Measurements from ENCODE around the gene TAF6L. TPM values are rescaled to one million over a fixed set of nuclear protein-coding genes. Genes with fewer than 3 reads are reported as not detected.

The TAF6L gene
- total and polyA plus RNA-seq, 2 of the 8 experiments (the other 6 are each of a cell fraction or from before 2014, with no cell fraction given): 24.8 to 31.9 TPM

DNA sequence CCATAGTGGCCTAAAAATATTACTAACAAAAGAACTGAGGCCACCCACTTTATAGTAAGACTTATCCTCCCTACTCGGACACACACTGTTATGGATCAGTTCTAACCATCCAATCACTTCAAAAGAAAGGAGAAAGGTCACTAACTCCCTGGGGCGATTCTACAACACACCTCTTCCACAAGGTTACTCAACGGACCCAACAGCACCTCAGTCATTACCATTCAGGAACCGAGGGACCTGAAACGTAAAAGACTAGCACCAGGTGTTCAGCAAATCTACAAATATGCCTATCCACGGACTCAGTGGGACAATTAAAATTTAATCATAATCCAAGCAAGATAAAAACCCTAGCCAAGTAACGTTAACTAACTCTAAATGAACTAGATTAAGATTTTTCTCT is 45.5 kb upstream of the TAF6L start:
- Histone ChIP-seq H3K27me3 (replicated peaks in 1 of 4; ENCODE audit: control insufficient read depth in 3 of 4, extremely low read depth in 1 of 4, insufficient read depth in 3 of 4, low read length in 3 of 4) (no peaks in the 10 kb centered on the region), H2AFZ (ENCODE audit: low read length) (no peak overlapping the region), H2BK20ac (ENCODE audit: low read length) (no peak overlapping the region), H3K9ac (replicated peaks in 1 of 4; ENCODE audit: extremely low read depth in 1 of 4, low read depth in 3 of 4, low read length in 3 of 4) (peak overlapping the region; percentile 84 to 92 (median 90); a peak in 6 of 7 replicates), H4K5ac (ENCODE audit: insufficient read length, low read depth, low read length) (no peak overlapping the region), H2BK12ac (ENCODE audit: low read depth, low read length) (no peak overlapping the region), H4K20me1 (replicated peaks in 1 of 2; ENCODE audit: control insufficient read depth in 1 of 2, insufficient read depth in 2 of 2, low read length in 2 of 2) (peaks cover 12 to 17% of the 10 kb centered on the region in 2 experiments), H3K18ac (ENCODE audit: extremely low read depth, low read length) (no peak overlapping the region), H3K4me3 (ENCODE audit: extremely low read depth in 1 of 4, insufficient read depth in 2 of 4, low read depth in 3 of 4, low read length in 4 of 4) (peak overlapping the region; percentile 87 to 98 (median 96)), H3K9me3 (ENCODE audit: insufficient read depth in 2 of 2, low read depth in 1 of 2, low read length in 1 of 2) (no peaks in the 10 kb centered on the region), H4K91ac (replicated peaks; ENCODE audit: insufficient read length, low read length) (no peak overlapping the region), H3K36me3 (ENCODE audit: control insufficient read depth in 2 of 4, insufficient read depth in 4 of 4, low read length in 3 of 4) (peaks cover 24 to 38% (median 33%) of the 10 kb centered on the region in 4 experiments), H3K23ac (ENCODE audit: insufficient read length) (no peak overlapping the region), H2AK5ac (ENCODE audit: low read depth, low read length) (no peak overlapping the region), H3K4ac (replicated peaks; ENCODE audit: insufficient read length, low read depth, low read length) (no peak overlapping the region), H3K79me1 (ENCODE audit: low read depth, low read length) (0 out of 2 replicates have a peak, but pooled peaks cover 2% of the 10 kb centered on the region), H3K14ac (ENCODE audit: insufficient read length) (no peak overlapping the region), H3K56ac (replicated peaks; ENCODE audit: insufficient read length, low read depth, low read length) (no peak overlapping the region), H4K8ac (ENCODE audit: extremely low read depth, insufficient read depth, low read length) (no peak overlapping the region), H3K4me2 (ENCODE audit: insufficient read depth in 1 of 2, low read depth in 2 of 2, low read length in 2 of 2) (peak overlapping the region; percentile 85 to 93), H2BK15ac (ENCODE audit: low read length) (no peak overlapping the region), H3K23me2 (ENCODE audit: low read depth, low read length) (peaks cover 16% of the 10 kb centered on the region), H3K27ac (ENCODE audit: low read depth, low read length) (no peak overlapping the region), H2BK5ac (ENCODE audit: low read depth, low read length) (no peak overlapping the region), H3K4me1 (replicated peaks in 1 of 4; ENCODE audit: control insufficient read depth in 3 of 4, insufficient read depth in 4 of 4, low read length in 3 of 4) (no peaks in the 10 kb centered on the region; a peak in 3 of 7 replicates), H2BK120ac (replicated peaks; ENCODE audit: low read depth, low read length) (no peak overlapping the region), H3K79me2 (ENCODE audit: control insufficient read depth in 1 of 2, insufficient read depth in 2 of 2, low read length in 2 of 2) (peaks cover 18 to 69% of the 10 kb centered on the region in 2 experiments)
- FAIRE-seq (no peak), DNase-seq (ENCODE audit: low read depth in 1 of 2, low spot score in 2 of 2) (no peak)
- ChIA-PET CTCF (ENCODE audit: partially characterized antibody) (interaction anchor here (1.2 to 2.1 kb wide), 3 partner anchors 28 to 61 kb away, joined by 4 to 9 read pairs (median 5); partner anchors contain the start of gene ZBTB3), POLR2A (ENCODE audit: partially characterized antibody) (interaction anchor here (0.6 to 10.9 kb wide), 21 partner anchors 11 to 160 kb away, joined by 3 to 192 read pairs (median 14); partner anchors contain the start of genes BSCL2, C11orf98, CSKMT and EEF1G)
- 11% methylated on average over 7 of the region's 7 CpGs; no CpG with 5 or more reads in 1 of the 2 experiments for WGBS, 2 experiments (ENCODE audit: extremely low coverage in 1 of 2, insufficient coverage in 1 of 2, insufficient read length in 1 of 2, insufficient replicate concordance in 2 of 2, low coverage in 1 of 2, low lambda C conversion rate in 2 of 2, missing lambda C conversion rate in 1 of 2)
- no peak for TF ChIP-seq MAFK (IDR thresholded peaks at IDR 0.05; ENCODE audit: low read depth, low read length)
- no peak for TF ChIP-seq SIN3A (conservative IDR thresholded peaks at IDR 0.05 in 1 of 2, IDR thresholded peaks at IDR 0.05 in 1 of 2; ENCODE audit: low read depth in 1 of 2, low read length in 2 of 2)
- TF ChIP-seq PHF8 (conservative IDR thresholded peaks at IDR 0.05; ENCODE audit: low read depth, low read length): no peak
- TF ChIP-seq POLR2A (IDR thresholded peaks at IDR 0.05; ENCODE audit: control extremely low read depth in 1 of 2, low read depth in 2 of 2, low read length in 2 of 2): no peak

Data from H1 (cell line).